Measurements from ENCODE around the gene ZNF668. TPM values are rescaled to one million over a fixed set of nuclear protein-coding genes. Genes with fewer than 3 reads are reported as not detected.
A peak's percentile ranks its signal among the peaks of the same experiment; 100 is the strongest.

Gene ZNF668
- total RNA-seq, 1 donor from 2014 or later: 4.4 TPM

DNA sequence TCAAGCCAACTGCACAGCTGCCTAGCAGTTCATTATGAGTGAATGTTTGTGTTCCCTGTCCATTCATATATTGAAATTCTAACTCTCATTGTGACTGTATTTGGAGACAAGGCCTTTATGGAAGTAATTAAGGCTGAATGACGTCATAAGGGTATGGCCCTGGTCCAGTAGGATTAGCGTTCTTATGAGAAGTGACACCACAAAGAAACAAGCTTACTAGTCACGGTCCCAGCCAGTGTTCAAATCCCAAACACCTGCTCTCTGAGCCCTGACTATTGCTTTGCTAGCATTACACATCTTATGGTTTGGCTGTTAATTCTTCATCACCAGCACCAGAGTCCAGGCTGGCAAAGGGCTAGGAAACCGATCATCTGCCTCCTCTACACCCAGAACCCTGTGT lies 2.2 kb downstream of the ZNF668 start:
- ATAC-seq (ENCODE audit: poor library complexity): no peak
- intact Hi-C loops (cut with DNase I): loop anchor here (2.0 kb wide), 1 partner anchor 37 kb away; no protein-coding TSS in a partner anchor
- DNase-seq: no peak

DNA sequence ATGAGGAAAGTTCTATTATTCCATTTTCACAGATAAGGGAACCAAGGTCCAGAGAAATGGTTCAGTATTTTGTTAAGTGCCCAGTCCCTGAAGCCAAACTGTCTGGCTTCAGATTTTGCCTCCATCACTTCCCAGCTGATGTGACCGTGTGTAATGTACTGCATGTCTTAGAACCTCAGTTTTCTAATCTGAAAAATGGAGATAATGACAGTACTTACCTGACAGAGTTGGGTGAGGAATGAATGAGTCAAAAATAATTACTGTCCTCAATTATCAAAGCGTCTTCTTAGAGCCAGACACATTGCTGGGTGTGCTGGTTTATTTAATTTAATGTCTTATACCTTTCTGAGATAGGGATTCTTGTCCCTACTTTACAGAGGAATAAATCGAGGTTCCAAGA lies 6.7 kb downstream of the ZNF668 start:
- ATAC-seq (ENCODE audit: poor library complexity) (no peak), DNase-seq (no peak)
- intact Hi-C loops (cut with DNase I): no loop called here

- peak; percentile 73 for DNase-seq
- intact Hi-C loops (cut with DNase I): no loop called here
- peak; percentile 85 for ATAC-seq (ENCODE audit: poor library complexity)
Observed at GRCh38 chr16:31064882-31065461, 9.1 kb downstream of the ZNF668 start.

GRCh38 chr16:31063843-31064611 lies 10.0 kb downstream of the ZNF668 start:
- no peak for DNase-seq
- intact Hi-C loops (cut with DNase I): no loop called here
- ATAC-seq (ENCODE audit: poor library complexity): no peak

- ATAC-seq (ENCODE audit: poor library complexity): no peak
- DNase-seq: no peak
- intact Hi-C loops (cut with DNase I): no loop called here
Observed at GRCh38 chr16:31063495-31063842, 10.6 kb downstream of the ZNF668 start.

DNA sequence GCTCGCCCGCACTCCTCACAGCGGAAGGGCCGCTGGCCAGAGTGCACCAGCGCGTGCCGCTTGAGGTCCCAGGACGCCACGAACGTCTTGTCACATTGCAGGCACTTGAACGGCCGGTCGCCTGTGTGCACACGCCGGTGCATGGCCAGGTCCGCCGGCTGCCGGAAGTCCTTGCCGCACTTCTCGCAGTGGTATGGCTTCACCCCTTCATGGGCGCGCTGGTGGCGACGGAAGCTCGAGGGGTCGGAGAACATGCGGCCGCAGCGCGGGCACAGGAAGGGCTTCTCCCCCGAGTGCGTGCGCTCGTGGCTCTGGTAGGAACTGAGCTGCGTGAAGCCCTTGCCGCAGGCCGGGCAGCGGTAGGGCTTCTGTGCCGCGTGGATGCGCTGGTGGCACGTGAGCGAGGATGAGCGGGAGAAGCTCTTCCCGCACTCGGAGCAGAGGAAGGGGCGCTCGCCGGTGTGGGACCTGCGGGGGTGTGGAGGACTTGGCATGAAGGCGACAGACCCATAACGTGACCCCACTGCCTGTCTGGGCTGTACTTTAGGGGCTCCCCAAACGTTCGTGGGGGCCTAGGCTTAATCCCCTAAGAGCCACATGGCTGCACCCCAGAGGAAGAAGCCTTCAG lies 12.1 kb downstream of the ZNF668 start:
- ATAC-seq (ENCODE audit: poor library complexity) (no peak), DNase-seq (no peak)
- intact Hi-C loops (cut with DNase I): no loop called here

DNA sequence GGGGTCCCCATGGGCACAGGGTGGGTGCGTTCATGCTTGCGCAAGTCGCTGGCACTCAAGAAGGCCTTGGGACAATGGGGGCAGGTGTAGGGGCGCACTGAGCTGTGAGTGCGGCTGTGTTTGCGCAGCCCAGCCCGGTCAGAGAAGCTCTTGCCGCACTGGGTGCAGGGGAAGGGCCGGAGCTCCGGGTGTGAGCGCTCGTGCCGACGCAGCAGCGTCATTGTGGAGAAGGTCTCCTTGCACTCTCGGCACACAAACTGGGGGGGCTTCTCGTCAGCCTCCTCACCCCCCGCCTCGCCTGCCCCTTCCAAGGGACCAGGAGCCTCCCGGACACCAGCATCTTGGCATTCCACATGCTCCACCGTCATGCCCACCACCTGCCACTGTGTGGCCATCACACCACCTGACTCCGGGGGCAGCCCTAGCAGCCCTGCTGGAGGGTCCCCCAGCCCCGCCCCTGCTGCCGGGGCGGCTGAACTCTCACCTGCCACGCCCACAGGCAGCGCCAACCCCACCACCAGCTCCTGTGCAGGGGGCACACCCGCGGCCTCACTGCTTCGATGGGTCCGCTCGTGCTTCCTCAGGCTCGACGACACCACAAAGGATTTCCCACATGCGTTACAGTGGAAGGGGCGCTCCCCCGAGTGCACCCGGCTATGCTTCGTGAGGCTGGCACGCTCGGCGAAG lies 12.8 kb downstream of the ZNF668 start:
- DNase-seq (no peak), ATAC-seq (ENCODE audit: poor library complexity) (no peak)
- intact Hi-C loops (cut with DNase I): no loop called here

GRCh38 chr16:31055613-31056012 lies 18.4 kb downstream of the ZNF668 start:
- ATAC-seq (ENCODE audit: poor library complexity) (no peak), DNase-seq (no peak)
- intact Hi-C loops (cut with DNase I): no loop called here

GRCh38 chr16:31052114-31052513 lies 21.9 kb downstream of the ZNF668 start:
- ATAC-seq (ENCODE audit: poor library complexity) (no peak), DNase-seq (no peak)
- intact Hi-C loops (cut with DNase I): no loop called here

DNA sequence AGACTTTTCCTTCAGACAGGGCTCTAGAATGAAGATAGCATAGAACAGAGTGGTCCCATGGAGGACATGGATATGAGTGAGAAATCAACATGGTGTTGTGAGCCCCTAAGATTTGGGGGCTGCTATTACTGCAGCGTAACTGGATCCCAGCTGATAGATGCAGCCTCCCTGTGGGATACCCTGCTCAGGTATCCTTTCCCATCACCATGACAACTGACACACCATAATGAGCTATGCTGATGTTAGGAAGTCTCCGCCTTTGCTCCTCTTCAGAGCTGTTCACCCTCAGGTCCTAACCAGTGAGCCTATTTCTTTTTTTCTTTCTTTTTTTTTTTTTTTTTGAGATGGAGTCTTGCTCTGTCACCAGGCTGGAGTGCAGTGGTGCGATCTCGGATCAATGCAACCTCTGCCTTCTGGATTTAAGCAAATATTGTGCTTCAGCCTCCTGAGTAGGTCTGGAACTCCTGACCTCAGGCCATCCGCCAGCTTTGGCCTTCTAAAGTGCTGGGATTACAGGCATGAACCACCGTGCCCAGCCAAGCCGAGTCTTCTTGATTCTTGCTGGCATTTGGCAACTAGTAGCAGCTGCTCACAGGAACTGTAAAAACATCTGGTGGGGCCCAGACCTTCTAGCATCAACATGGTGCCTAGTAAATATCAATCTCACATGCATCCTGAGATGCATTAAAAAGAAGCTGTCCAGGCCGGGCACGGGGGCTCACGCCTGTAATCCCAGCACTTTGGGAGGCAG lies 23.6 kb downstream of the ZNF668 start:
- DNase-seq (no peak), ATAC-seq (ENCODE audit: poor library complexity) (no peak)
- intact Hi-C loops (cut with DNase I): no loop called here

DNA sequence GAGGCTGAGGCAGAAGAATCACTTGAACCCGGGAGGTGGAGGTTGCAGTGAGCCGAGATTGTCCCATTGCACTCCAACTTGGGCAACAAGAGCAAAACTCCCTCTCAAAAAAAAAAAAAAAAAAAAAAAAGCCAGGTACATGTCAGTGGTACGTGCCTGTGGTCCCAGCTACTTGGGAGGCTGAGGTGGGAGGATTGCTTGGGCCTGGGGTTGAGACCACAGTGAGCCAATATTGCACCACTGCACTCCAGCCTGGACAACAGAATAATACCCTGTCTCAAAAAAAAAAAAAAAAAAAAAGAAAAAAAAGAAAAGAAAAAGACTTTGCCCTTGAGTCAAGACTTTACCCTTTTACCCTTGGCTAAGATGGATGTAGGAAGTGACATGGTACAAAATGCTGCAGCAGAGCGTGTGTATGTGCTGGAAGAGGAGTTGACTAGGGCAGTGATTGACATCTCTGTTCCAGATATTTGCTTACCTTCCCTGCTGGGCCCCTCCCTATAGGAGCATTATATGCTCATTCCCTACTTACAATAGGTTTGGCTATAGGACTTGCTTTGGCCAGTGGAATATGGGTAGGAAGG lies 30.1 kb downstream of the ZNF668 start:
- no peak for ATAC-seq (ENCODE audit: poor library complexity)
- intact Hi-C loops (cut with DNase I): no loop called here
- DNase-seq: no peak

GRCh38 chr16:31043352-31043751 lies 30.7 kb downstream of the ZNF668 start:
- DNase-seq (no peak), ATAC-seq (ENCODE audit: poor library complexity) (no peak)
- intact Hi-C loops (cut with DNase I): no loop called here

DNA sequence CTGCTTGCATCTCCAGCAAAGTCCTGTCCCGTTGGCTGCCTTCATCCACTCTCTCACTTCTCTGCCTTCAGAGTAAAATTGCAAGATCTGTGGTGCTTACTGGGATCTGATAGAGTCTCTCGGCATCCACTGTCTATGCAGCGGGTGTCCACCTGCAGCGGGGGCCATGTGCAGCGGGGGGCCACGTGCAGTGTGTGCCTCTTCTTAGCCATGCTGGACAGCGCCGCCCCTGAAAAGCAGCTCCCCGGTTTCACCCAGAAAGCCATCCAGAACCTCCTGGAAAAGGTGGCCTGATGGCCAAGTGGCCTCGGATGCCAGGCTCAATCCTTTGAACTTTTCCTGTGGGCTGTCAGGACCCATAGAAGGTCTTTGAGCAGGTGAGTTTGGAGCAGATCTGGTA lies 31.2 kb downstream of the ZNF668 start:
- DNase-seq (no peak), ATAC-seq (ENCODE audit: poor library complexity) (no peak)
- intact Hi-C loops (cut with DNase I): no loop called here

DNA sequence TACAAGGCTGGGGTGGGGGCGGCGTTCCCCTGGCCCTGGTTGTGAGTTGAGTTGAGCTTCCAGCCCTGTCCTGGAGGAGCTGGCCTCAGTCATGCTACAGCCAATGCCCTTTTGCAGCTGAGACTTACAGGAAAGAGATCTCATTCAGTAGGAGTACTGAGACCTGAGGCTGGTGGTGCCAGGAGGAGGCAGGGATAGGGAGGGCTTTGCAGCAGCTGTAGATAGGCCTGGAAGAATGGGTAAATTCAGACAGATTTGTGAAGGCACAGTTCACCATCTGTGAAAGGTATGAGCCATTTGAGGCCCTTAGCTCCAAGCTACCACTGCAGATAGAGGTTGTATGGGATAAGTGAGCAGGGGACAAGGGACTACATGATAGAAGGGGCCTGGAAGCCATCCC lies 35.0 kb downstream of the ZNF668 start:
- DNase-seq: no peak
- ATAC-seq (ENCODE audit: poor library complexity): no peak
- intact Hi-C loops (cut with DNase I): no loop called here

- intact Hi-C loops (cut with DNase I): no loop called here
- no peak for ATAC-seq (ENCODE audit: poor library complexity)
- DNase-seq: no peak
Observed at GRCh38 chr16:31036691-31037090, 37.3 kb downstream of the ZNF668 start.

DNA sequence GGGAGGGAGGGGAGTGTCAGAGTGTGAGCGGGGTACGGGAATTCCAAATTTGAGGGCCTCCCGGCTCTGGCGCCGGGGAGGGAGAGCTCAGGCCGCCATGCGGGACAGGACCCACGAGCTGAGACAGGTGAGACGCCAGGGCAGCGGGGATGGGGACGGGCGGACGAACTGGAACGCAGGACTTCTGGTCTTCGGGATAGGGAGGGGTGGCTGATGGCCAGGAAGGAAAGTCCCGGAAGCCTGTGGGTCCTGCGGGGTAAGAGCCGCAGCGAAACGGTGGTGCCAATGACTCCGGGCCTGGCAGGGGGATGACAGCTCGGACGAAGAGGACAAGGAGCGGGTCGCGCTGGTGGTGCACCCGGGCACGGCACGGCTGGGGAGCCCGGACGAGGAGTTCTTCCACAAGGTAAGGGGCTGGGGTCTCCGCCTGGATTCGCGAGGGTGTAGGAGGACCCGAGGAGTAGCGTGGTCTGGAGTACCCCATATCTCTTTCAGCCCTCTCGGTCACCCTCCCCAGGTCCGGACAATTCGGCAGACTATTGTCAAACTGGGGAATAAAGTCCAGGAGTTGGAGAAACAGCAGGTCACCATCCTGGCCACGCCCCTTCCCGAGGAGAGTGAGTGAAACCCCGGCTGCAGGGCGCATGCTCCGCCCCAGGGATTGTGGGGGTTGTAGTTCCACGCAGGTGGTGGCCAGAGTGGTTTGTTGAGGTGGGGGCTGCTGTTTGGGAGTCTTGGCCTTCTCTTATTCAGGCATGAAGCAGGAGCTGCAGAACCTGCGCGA lies 40.1 kb downstream of the ZNF668 start:
- ATAC-seq (ENCODE audit: poor library complexity): peak; percentile 90

GRCh38 chr16:31032736-31033708 lies 41.0 kb downstream of the ZNF668 start, which contains the start of gene STX4:
STX4 (plus strand) TSS chr16:31033558; CDS start chr16:31033806, 248 bp downstream.
- DNase-seq (peak; percentile 99), ATAC-seq (ENCODE audit: poor library complexity) (peak; percentile 98)
- intact Hi-C loops (cut with DNase I): loop anchor here (5.0 kb wide), 1 partner anchor 109 kb away; no protein-coding TSS in a partner anchor

More for the DNA sequence above, 40.1 kb downstream of the ZNF668 start:
- intact Hi-C loops (cut with DNase I): loop anchor here (2.0 to 5.0 kb wide), 2 partner anchors 39 to 108 kb away; no protein-coding TSS in a partner anchor
- peak; percentile 96 for DNase-seq

Data from Right ventricle myocardium superior (tissue), 1 donor.